ENCODE measurements around the gene BCAN. TPM values are rescaled to one million over a fixed set of nuclear protein-coding genes. Genes with fewer than 3 reads are reported as not detected.

The BCAN gene
- total and polyA plus RNA-seq, 2 experiments from 2014 or later: 2.3 to 5.5 TPM

- TF ChIP-seq, protein P1, sequence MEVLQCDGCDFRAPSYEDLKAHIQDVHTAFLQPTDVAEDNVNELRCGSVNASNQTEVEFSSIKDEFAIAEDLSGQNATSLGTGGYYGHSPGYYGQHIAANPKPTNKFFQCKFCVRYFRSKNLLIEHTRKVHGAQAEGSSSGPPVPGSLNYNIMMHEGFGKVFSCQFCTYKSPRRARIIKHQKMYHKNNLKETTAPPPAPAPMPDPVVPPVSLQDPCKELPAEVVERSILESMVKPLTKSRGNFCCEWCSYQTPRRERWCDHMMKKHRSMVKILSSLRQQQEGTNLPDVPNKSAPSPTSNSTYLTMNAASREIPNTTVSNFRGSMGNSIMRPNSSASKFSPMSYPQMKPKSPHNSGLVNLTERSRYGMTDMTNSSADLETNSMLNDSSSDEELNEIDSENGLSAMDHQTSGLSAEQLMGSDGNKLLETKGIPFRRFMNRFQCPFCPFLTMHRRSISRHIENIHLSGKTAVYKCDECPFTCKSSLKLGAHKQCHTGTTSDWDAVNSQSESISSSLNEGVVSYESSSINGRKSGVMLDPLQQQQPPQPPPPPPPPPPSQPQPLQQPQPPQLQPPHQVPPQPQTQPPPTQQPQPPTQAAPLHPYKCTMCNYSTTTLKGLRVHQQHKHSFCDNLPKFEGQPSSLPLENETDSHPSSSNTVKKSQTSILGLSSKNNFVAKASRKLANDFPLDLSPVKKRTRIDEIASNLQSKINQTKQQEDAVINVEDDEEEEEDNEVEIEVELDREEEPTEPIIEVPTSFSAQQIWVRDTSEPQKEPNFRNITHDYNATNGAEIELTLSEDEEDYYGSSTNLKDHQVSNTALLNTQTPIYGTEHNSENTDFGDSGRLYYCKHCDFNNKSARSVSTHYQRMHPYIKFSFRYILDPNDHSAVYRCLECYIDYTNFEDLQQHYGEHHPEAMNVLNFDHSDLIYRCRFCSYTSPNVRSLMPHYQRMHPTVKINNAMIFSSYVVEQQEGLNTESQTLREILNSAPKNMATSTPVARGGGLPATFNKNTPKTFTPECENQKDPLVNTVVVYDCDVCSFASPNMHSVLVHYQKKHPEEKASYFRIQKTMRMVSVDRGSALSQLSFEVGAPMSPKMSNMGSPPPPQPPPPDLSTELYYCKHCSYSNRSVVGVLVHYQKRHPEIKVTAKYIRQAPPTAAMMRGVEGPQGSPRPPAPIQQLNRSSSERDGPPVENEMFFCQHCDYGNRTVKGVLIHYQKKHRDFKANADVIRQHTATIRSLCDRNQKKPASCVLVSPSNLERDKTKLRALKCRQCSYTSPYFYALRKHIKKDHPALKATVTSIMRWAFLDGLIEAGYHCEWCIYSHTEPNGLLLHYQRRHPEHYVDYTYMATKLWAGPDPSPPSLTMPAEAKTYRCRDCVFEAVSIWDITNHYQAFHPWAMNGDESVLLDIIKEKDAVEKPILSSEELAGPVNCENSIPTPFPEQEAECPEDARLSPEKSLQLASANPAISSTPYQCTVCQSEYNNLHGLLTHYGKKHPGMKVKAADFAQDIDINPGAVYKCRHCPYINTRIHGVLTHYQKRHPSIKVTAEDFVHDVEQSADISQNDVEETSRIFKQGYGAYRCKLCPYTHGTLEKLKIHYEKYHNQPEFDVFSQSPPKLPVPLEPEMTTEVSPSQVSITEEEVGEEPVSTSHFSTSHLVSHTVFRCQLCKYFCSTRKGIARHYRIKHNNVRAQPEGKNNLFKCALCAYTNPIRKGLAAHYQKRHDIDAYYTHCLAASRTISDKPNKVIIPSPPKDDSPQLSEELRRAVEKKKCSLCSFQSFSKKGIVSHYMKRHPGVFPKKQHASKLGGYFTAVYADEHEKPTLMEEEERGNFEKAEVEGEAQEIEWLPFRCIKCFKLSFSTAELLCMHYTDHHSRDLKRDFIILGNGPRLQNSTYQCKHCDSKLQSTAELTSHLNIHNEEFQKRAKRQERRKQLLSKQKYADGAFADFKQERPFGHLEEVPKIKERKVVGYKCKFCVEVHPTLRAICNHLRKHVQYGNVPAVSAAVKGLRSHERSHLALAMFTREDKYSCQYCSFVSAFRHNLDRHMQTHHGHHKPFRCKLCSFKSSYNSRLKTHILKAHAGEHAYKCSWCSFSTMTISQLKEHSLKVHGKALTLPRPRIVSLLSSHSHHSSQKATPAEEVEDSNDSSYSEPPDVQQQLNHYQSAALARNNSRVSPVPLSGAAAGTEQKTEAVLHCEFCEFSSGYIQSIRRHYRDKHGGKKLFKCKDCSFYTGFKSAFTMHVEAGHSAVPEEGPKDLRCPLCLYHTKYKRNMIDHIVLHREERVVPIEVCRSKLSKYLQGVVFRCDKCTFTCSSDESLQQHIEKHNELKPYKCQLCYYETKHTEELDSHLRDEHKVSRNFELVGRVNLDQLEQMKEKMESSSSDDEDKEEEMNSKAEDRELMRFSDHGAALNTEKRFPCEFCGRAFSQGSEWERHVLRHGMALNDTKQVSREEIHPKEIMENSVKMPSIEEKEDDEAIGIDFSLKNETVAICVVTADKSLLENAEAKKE (CRISPR knock-in tag; IDR thresholded peaks at IDR 0.05): no peak
These were observed 52.2 kb downstream of the BCAN start (continued) for GRCh38 chr1:156693848-156694689.

DNA sequence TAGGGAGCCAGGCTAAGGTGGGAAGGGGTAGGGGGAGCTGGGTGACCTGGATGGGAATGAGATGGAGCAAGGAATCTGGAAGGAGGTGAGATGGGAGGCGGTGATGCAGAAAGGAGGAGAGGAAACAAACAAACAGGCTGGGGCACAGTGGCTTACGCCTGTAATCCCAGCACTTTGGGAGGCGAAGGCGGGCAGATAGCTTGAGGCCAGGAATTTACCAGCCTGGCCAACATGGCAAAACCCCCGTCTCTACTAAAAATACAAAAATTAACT lies 52.7 kb downstream of the BCAN start:
- ATAC-seq (no peak), DNase-seq (ENCODE audit: low spot score) (peak; percentile 61)
- Histone ChIP-seq H3K79me2 (replicated peaks; ENCODE audit: insufficient read depth) (no peaks in the 10 kb centered on the region), H3K36me3 (ENCODE audit: insufficient read depth) (no peaks in the 10 kb centered on the region; the same call in 1 of the 2 replicates), H3K27me3 (ENCODE audit: insufficient read depth) (peaks cover 22% of the 10 kb centered on the region), H3K4me2 (peak overlapping the region; percentile 81), H3K4me3 (peak overlapping the region; percentile 51), H3K9me2 (ENCODE audit: insufficient read depth) (no peaks in the 10 kb centered on the region), H3F3A (replicated peaks; ENCODE audit: low read depth) (peaks cover 36% of the 10 kb centered on the region), H3K27ac (ENCODE audit: low read depth) (peak overlapping the region; percentile 97), H4K20me1 (replicated peaks; ENCODE audit: insufficient read depth) (no peaks in the 10 kb centered on the region), H3K4me1 (ENCODE audit: insufficient read depth) (peaks cover 49% of the 10 kb centered on the region), H2AFZ (peak overlapping the region; percentile 78)
- Mint-ChIP-seq H3K27me3 (ENCODE audit: insufficient read depth, low read depth, poor library complexity) (peaks cover 22% of the 10 kb centered on the region), H3K4me3 (peak overlapping the region; percentile 0; the same call in 1 of the 3 replicates), H3K27ac (peak overlapping the region; percentile 43), H3K4me1 (peaks cover 57% of the 10 kb centered on the region), H3K9me3 (no peaks in the 10 kb centered on the region; the same call in 2 of the 3 replicates), H3K36me3 (ENCODE audit: low read depth) (peaks cover 22% of the 10 kb centered on the region)
- TF ChIP-seq POLR2AphosphoS5 (IDR thresholded peaks at IDR 0.05; ENCODE audit: low read depth): no peak
- no peak for TF ChIP-seq ZNF331 (CRISPR knock-in tag; IDR thresholded peaks at IDR 0.05; ENCODE audit: low read depth)
- TF ChIP-seq, protein P2, sequence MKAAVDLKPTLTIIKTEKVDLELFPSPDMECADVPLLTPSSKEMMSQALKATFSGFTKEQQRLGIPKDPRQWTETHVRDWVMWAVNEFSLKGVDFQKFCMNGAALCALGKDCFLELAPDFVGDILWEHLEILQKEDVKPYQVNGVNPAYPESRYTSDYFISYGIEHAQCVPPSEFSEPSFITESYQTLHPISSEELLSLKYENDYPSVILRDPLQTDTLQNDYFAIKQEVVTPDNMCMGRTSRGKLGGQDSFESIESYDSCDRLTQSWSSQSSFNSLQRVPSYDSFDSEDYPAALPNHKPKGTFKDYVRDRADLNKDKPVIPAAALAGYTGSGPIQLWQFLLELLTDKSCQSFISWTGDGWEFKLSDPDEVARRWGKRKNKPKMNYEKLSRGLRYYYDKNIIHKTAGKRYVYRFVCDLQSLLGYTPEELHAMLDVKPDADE (IDR thresholded peaks at IDR 0.05): no peak
- no peak for TF ChIP-seq CTCF (conservative IDR thresholded peaks at IDR 0.05; ENCODE audit: low read depth in 2 of 2)
- no peak for TF ChIP-seq NANOG (IDR thresholded peaks at IDR 0.05; ENCODE audit: borderline replicate concordance)
- no peak for TF ChIP-seq EZH2 (IDR thresholded peaks at IDR 0.05; ENCODE audit: low read depth, unreplicated experiment)
- TF ChIP-seq EZH2phosphoT487 (IDR thresholded peaks at IDR 0.05; ENCODE audit: unreplicated experiment): no peak

All from GM23338 (cell line).